ENCODE measurements around the gene CASKIN1. TPM values are rescaled to one million over a fixed set of nuclear protein-coding genes. Genes with fewer than 3 reads are reported as not detected.

Gene CASKIN1
- total and polyA plus RNA-seq, 9 donors = 0.10 to 2.4 (median 0.56) TPM; not detected in 1

GRCh38 chr16:2179576-2179975 lies 16.8 kb downstream of the CASKIN1 start:
- Histone ChIP-seq H3K36me3 (no peaks in the 10 kb centered on the region), H3K27me3 (no peaks in the 10 kb centered on the region), H3K27ac (no peak overlapping the region), H3K4me1 (ENCODE audit: insufficient read depth) (no peaks in the 10 kb centered on the region), H3K4me3 (no peak overlapping the region), H3K9me3 (no peaks in the 10 kb centered on the region)
- TF ChIP-seq POLR2A (IDR thresholded peaks at IDR 0.05) (no peak), EP300 (IDR thresholded peaks at IDR 0.05) (no peak), CTCF (IDR thresholded peaks at IDR 0.05) (no peak)
- intact Hi-C loops (cut with DNase I) = no loop called here
- WGBS, 3 donors = 92 to 94% (median 92%) methylated on average over 20 to 31 of the region's 31 CpGs
- no peak for DNase-seq

GRCh38 chr16:2179107-2179501 lies 17.3 kb downstream of the CASKIN1 start:
- Histone ChIP-seq H3K9me3 (no peaks in the 10 kb centered on the region), H3K27ac (no peak overlapping the region), H3K4me3 (no peak overlapping the region), H3K4me1 (ENCODE audit: insufficient read depth) (no peaks in the 10 kb centered on the region), H3K36me3 (no peaks in the 10 kb centered on the region), H3K27me3 (no peaks in the 10 kb centered on the region)
- 37 to 49% (median 39%) methylated on average over 20 to 50 of the region's 50 CpGs for WGBS, 3 donors
- intact Hi-C loops (cut with DNase I) = no loop called here
- TF ChIP-seq CTCF (IDR thresholded peaks at IDR 0.05) (no peak), EP300 (IDR thresholded peaks at IDR 0.05) (no peak), POLR2A (IDR thresholded peaks at IDR 0.05) (no peak)
- no peak for DNase-seq

- H3K27me3 ChIP-seq = no peaks in the 10 kb centered on the region
- TF ChIP-seq CTCF (IDR thresholded peaks at IDR 0.05) (no peak), POLR2A (IDR thresholded peaks at IDR 0.05) (no peak), EP300 (IDR thresholded peaks at IDR 0.05) (no peak)
- H3K4me1 ChIP-seq (ENCODE audit: insufficient read depth) = no peaks in the 10 kb centered on the region
- no peak overlapping the region for H3K27ac ChIP-seq
- no peak overlapping the region for H3K4me3 ChIP-seq
- no peak for DNase-seq
- 30 to 79% (median 36%) methylated on average over 24 to 106 of the region's 106 CpGs for WGBS, 3 donors
- no peaks in the 10 kb centered on the region for H3K36me3 ChIP-seq
- intact Hi-C loops (cut with DNase I) = no loop called here
- H3K9me3 ChIP-seq = no peaks in the 10 kb centered on the region
These were observed 17.9 kb downstream of the CASKIN1 start for GRCh38 chr16:2178321-2179106.

GRCh38 chr16:2177561-2177960 lies 18.8 kb downstream of the CASKIN1 start:
- Histone ChIP-seq H3K27me3 (no peaks in the 10 kb centered on the region), H3K9me3 (no peaks in the 10 kb centered on the region), H3K27ac (no peak overlapping the region), H3K4me3 (no peak overlapping the region), H3K4me1 (ENCODE audit: insufficient read depth) (no peaks in the 10 kb centered on the region), H3K36me3 (no peaks in the 10 kb centered on the region)
- intact Hi-C loops (cut with DNase I) = no loop called here
- DNase-seq = no peak
- TF ChIP-seq CTCF (IDR thresholded peaks at IDR 0.05) (no peak), POLR2A (IDR thresholded peaks at IDR 0.05) (no peak), EP300 (IDR thresholded peaks at IDR 0.05) (no peak)
- WGBS, 3 donors = 85 to 90% (median 88%) methylated on average over 20 of the region's 20 CpGs
